ENCODE results near the gene ESRP2.

DNA sequence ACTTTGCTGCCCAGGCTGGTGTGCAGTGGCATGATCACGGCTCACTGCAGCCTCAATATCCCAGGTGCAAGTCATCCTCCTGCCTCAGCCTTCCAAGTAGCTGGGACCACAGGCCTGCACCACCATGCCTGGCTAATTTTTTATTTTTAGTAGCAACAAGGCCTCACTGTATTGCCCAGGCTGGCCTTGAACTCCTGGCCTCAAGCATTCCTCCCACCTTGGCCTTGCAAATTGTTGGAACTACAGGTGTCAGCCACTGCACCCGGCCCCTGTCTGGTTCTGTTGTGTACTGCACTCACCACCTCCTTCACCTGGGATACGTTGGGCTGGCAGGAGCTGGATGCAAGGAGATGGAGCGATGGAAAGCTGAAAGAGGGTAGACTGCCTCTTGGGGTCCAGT is 17.8 kb upstream of the ESRP2 start:
- TF ChIP-seq POLR2A (IDR thresholded peaks at IDR 0.05): no peak
- TF ChIP-seq, protein P1, sequence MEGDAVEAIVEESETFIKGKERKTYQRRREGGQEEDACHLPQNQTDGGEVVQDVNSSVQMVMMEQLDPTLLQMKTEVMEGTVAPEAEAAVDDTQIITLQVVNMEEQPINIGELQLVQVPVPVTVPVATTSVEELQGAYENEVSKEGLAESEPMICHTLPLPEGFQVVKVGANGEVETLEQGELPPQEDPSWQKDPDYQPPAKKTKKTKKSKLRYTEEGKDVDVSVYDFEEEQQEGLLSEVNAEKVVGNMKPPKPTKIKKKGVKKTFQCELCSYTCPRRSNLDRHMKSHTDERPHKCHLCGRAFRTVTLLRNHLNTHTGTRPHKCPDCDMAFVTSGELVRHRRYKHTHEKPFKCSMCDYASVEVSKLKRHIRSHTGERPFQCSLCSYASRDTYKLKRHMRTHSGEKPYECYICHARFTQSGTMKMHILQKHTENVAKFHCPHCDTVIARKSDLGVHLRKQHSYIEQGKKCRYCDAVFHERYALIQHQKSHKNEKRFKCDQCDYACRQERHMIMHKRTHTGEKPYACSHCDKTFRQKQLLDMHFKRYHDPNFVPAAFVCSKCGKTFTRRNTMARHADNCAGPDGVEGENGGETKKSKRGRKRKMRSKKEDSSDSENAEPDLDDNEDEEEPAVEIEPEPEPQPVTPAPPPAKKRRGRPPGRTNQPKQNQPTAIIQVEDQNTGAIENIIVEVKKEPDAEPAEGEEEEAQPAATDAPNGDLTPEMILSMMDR (IDR thresholded peaks at IDR 0.05): no peak
- TF ChIP-seq POLR2AphosphoS5 (IDR thresholded peaks at IDR 0.05): no peak
